ENCODE data around the gene DGKG.

GRCh38 chr3:186182850-186183249 lies 179.2 kb downstream of the DGKG start:
- no peak for TF ChIP-seq KDM4A (IDR thresholded peaks at IDR 0.05; ENCODE audit: low read depth, low read length, severe bottlenecking)
- no peak for TF ChIP-seq CTCF (IDR thresholded peaks at IDR 0.05; ENCODE audit: control extremely low read depth in 1 of 3, insufficient read depth in 1 of 3, low read depth in 1 of 3, low read length in 3 of 3)
- no peak for TF ChIP-seq ATF2 (IDR thresholded peaks at IDR 0.05; ENCODE audit: low read length)
- no peak for TF ChIP-seq MAFK (IDR thresholded peaks at IDR 0.05; ENCODE audit: low read depth, low read length)
- no peak for TF ChIP-seq GABPA (IDR thresholded peaks at IDR 0.05; ENCODE audit: borderline replicate concordance, insufficient read depth, low read length)
- no peak for TF ChIP-seq SUZ12 (IDR thresholded peaks at IDR 0.05; ENCODE audit: low read length)
- no peak for TF ChIP-seq USF2 (IDR thresholded peaks at IDR 0.05; ENCODE audit: low read length)
- TF ChIP-seq JUND (IDR thresholded peaks at IDR 0.05; ENCODE audit: low read length) = no peak
- TF ChIP-seq BRCA1 (IDR thresholded peaks at IDR 0.05; ENCODE audit: low read depth, low read length) = no peak
- no peak for TF ChIP-seq SIRT6 (IDR thresholded peaks at IDR 0.05; ENCODE audit: low read length)
- no peak for TF ChIP-seq RFX5 (IDR thresholded peaks at IDR 0.05; ENCODE audit: borderline replicate concordance, low read depth, low read length)
- TF ChIP-seq EP300 (IDR thresholded peaks at IDR 0.05; ENCODE audit: borderline replicate concordance in 1 of 2, low read depth in 2 of 2, low read length in 2 of 2) = no peak
